IMR-90 (cell line): ENCODE data around the gene ACOT7. TPM values are rescaled to one million over a fixed set of nuclear protein-coding genes. Genes with fewer than 3 reads are reported as not detected.

Experiments
- ATAC-seq: fragments of 200-7000 bp; cut with Tn5 transposase; 2 replicates; pipeline ENCODE4 v1.9.1; 2020; ENCODE audit warnings: low read depth, mild to moderate bottlenecking, moderate library complexity
- BruUV-seq: library from RNA; stranded (reverse); fragments of 400-500 nt; replicated peaks from 2 replicates; lab custom pipeline; 2021; lab: Mats Ljungman, UMichigan
- CTCF ChIA-PET: fragments of 300-600 bp; formaldehyde crosslinking; extraction: SDS; loops from one replicate; lab custom pipeline; 2021; ENCODE audit warnings: antibody characterized with exemption; lab: Yijun Ruan, JAX
- POLR2A ChIA-PET: fragments of 300-600 bp; sonication (Branson Sonifier 250); formaldehyde crosslinking; loops from one replicate; lab custom pipeline; 2022; ENCODE audit warnings: antibody characterized with exemption; ENCODE audit not compliant: unreplicated experiment; lab: Charles Lee
- DNase-seq: peaks from one replicate; pipeline ENCODE4 v3.0.0; 2013
- H2AFZ ChIP-seq: replicated peaks from 2 replicates; pipeline ENCODE3; 2013; ENCODE audit warnings: low read length, mild to moderate bottlenecking; ENCODE audit not compliant: poor library complexity
- H2AK5ac ChIP-seq: 2 replicates; pipeline ENCODE4 v1.6.1; 2013; ENCODE audit warnings: low read depth, low read length, inconsistent platforms
- H2AK9ac ChIP-seq: replicated peaks from 2 replicates; pipeline ENCODE3; 2013; ENCODE audit warnings: mild to moderate bottlenecking, low read depth, low read length, moderate library complexity; ENCODE audit not compliant: poor library complexity
- H2BK120ac ChIP-seq: 2 replicates; pipeline ENCODE4 v1.6.1; 2013; ENCODE audit warnings: low read depth, low read length, inconsistent platforms
- H2BK15ac ChIP-seq: 3 replicates; pipeline ENCODE4 v1.6.1; 2013; ENCODE audit warnings: low read depth, low read length, inconsistent platforms
- H2BK20ac ChIP-seq: 2 replicates; pipeline ENCODE4 v1.6.1; 2013; ENCODE audit warnings: low read depth, mild to moderate bottlenecking, inconsistent platforms, low read length, moderate library complexity
- H2BK5ac ChIP-seq: 2 replicates; pipeline ENCODE4 v1.6.1; 2013; ENCODE audit warnings: mild to moderate bottlenecking, low read depth, low read length, inconsistent platforms; ENCODE audit not compliant: poor library complexity, severe bottlenecking
- H3K14ac ChIP-seq: replicated peaks from 2 replicates; pipeline ENCODE4 v1.6.1; 2013; ENCODE audit warnings: low read depth, low read length, inconsistent platforms
- H3K18ac ChIP-seq: 2 replicates; pipeline ENCODE4 v1.6.1; 2013; ENCODE audit warnings: low read depth, low read length, control low read depth
- H3K23ac ChIP-seq: 2 replicates; pipeline ENCODE4 v1.6.1; 2013; ENCODE audit warnings: low read depth, low read length, inconsistent platforms
- H3K27ac ChIP-seq: 2 replicates; pipeline ENCODE4 v1.5.1; 2013; ENCODE audit warnings: mild to moderate bottlenecking, control low read depth, low read length; ENCODE audit not compliant: insufficient read depth
- H3K27me3 ChIP-seq: 2 replicates; pipeline ENCODE4 v1.6.1; 2013; ENCODE audit warnings: low read length; ENCODE audit not compliant: control insufficient read depth, insufficient read depth
- H3K36me3 ChIP-seq: 2 replicates; pipeline ENCODE4 v1.6.1; 2013; ENCODE audit warnings: low read length, mixed read lengths; ENCODE audit not compliant: control insufficient read depth, insufficient read depth
- H3K4ac ChIP-seq: 2 replicates; pipeline ENCODE4 v1.6.1; 2013; ENCODE audit warnings: low read depth, low read length, inconsistent platforms
- H3K4me1 ChIP-seq: 2 replicates; pipeline ENCODE4 v1.6.1; 2013; ENCODE audit warnings: low read length, mixed read lengths; ENCODE audit not compliant: control insufficient read depth, insufficient read depth
- H3K4me2 ChIP-seq: 2 replicates; pipeline ENCODE4 v1.6.1; 2013; ENCODE audit warnings: low read depth, mild to moderate bottlenecking, control low read depth, low read length, moderate library complexity
- H3K4me3 ChIP-seq: 2 replicates; pipeline ENCODE4 v1.5.1; 2013; ENCODE audit warnings: low read depth, mild to moderate bottlenecking, control low read depth, low read length, moderate library complexity; ENCODE audit not compliant: insufficient read depth
- H3K56ac ChIP-seq: 2 replicates; pipeline ENCODE4 v1.6.1; 2013; ENCODE audit warnings: low read length, inconsistent platforms; ENCODE audit not compliant: insufficient read depth; ENCODE audit errors: extremely low read depth
- H3K79me1 ChIP-seq, 2 experiments: 2 replicates each; pipeline ENCODE4 v1.6.1; 2013; ENCODE audit warnings: low read length in 2 of 2, inconsistent platforms in 1 of 2, low read depth in 1 of 2
- H3K9ac ChIP-seq: 2 replicates; pipeline ENCODE4 v1.6.1; 2013; ENCODE audit warnings: low read depth, low read length, control low read depth
- H3K9me1 ChIP-seq: 2 replicates; pipeline ENCODE4 v1.6.1; 2013; ENCODE audit warnings: low read length, inconsistent platforms; ENCODE audit not compliant: insufficient read depth
- H3K9me3 ChIP-seq: 2 replicates; pipeline ENCODE4 v1.6.1; 2013; ENCODE audit warnings: low read length; ENCODE audit not compliant: control insufficient read depth, insufficient read depth
- H4K20me1 ChIP-seq: 2 replicates; pipeline ENCODE4 v1.6.1; 2013; ENCODE audit warnings: low read length, inconsistent platforms; ENCODE audit not compliant: insufficient read depth
- H4K5ac ChIP-seq: 2 replicates; pipeline ENCODE4 v1.6.1; 2013; ENCODE audit warnings: mild to moderate bottlenecking, low read depth, low read length, control low read depth
- H4K8ac ChIP-seq, 2 experiments: 2 replicates each; pipeline ENCODE4 v1.6.1; 2013; ENCODE audit warnings: low read depth in 2 of 2, low read length in 2 of 2, control low read depth in 1 of 2, inconsistent platforms in 1 of 2
- H4K91ac ChIP-seq: 2 replicates; pipeline ENCODE4 v1.6.1; 2013; ENCODE audit warnings: low read depth, low read length, inconsistent platforms; ENCODE audit not compliant: insufficient read depth
- CEBPB ChIP-seq: IDR thresholded peaks from 2 replicates; pipeline ENCODE4 v1.6.1; 2012; ENCODE audit warnings: low read depth, low read length, improper control_type of control experiment
- CHD1 ChIP-seq: IDR thresholded peaks from 2 replicates; pipeline ENCODE4 v1.6.1; 2012; ENCODE audit warnings: low read depth, low read length, improper control_type of control experiment
- ELK1 ChIP-seq: fragments of 150-350 bp; IDR thresholded peaks from 2 replicates; pipeline ENCODE4 v1.6.1; 2016; ENCODE audit warnings: low read depth, mild to moderate bottlenecking, low read length, moderate library complexity, borderline replicate concordance
- MAFK ChIP-seq: IDR thresholded peaks from 2 replicates; pipeline ENCODE4 v1.6.1; 2012; ENCODE audit warnings: low read depth, low read length, improper control_type of control experiment
- MAZ ChIP-seq: IDR thresholded peaks from 2 replicates; pipeline ENCODE4 v1.6.1; 2012; ENCODE audit warnings: low read depth, mild to moderate bottlenecking, low read length, improper control_type of control experiment, moderate library complexity, borderline replicate concordance
- MXI1 ChIP-seq: IDR thresholded peaks from 2 replicates; pipeline ENCODE4 v1.6.1; 2012; ENCODE audit warnings: low read depth, mild to moderate bottlenecking, low read length, moderate library complexity, borderline replicate concordance
- POLR2A ChIP-seq: IDR thresholded peaks from 2 replicates; pipeline ENCODE4 v1.6.1; 2012; ENCODE audit warnings: mild to moderate bottlenecking, low read depth, low read length
- RAD21 ChIP-seq: IDR thresholded peaks from 2 replicates; pipeline ENCODE4 v1.6.1; 2012; ENCODE audit warnings: low read length, improper control_type of control experiment
- SMC3 ChIP-seq: fragments of 150-350 bp; IDR thresholded peaks from 2 replicates; pipeline ENCODE4 v1.6.1; 2016; ENCODE audit warnings: low read depth, mild to moderate bottlenecking, antibody characterized with exemption, low read length, moderate library complexity
- USF2 ChIP-seq: fragments of 150-350 bp; IDR thresholded peaks from 2 replicates; pipeline ENCODE4 v1.6.1; 2017; ENCODE audit warnings: mild to moderate bottlenecking, antibody characterized with exemption, low read length, low read depth
- WGBS, 2 experiments: methylation state at CpG; one replicate each; pipeline versions ENCODE4 v1.1.5 to v1.1.7; 2013; ENCODE audit warnings: missing lambda C conversion rate in 2 of 2; ENCODE audit not compliant: insufficient read length in 1 of 2; ENCODE audit errors: extremely low coverage in 2 of 2; 5-methylcytosine and 5-hydroxymethylcytosine counted together
- dilution Hi-C: fragments of 300-500 bp; cut with HindIII; formaldehyde crosslinking; loops from one replicate; pipeline ENCODE4 v1.14.3; 2018; ENCODE audit warnings: low sequenced_read_pairs; ENCODE audit not compliant: unreplicated experiment
- in situ Hi-C: fragments of 300-500 bp; cut with MboI; formaldehyde crosslinking; loops from 3 replicates; pipeline ENCODE4 v1.14.3; 2019; ENCODE audit warnings: low sequenced_read_pairs, inconsistent platforms, mixed read lengths
- intact Hi-C: fragments of 100-400 bp; cut with micrococcal nuclease; formaldehyde crosslinking; loops from 2 replicates; pipeline ENCODE4 v1.10.0; 2022
- polyA plus RNA-seq, 3 experiments: library from polyadenylated mRNA; depleted of rRNA; stranded (reverse); fragments of >200 nt; gene quantifications; 2 replicates each; pipeline ENCODE4 v1.2.3, GENCODE V29; 2012; ENCODE audit warnings: low replicate concordance in 1 of 3
- total RNA-seq: library from RNA; depleted of rRNA; stranded (reverse); fragments of >200 nt; gene quantifications from 2 replicates; pipeline ENCODE4 v1.2.3, GENCODE V29; 2012

The ACOT7 gene
- total and polyA plus RNA-seq, 2 of the 4 experiments (the other 2 are of a cell fraction) = 51.6 to 242 TPM

- H3K18ac ChIP-seq = no peak overlapping the region
- no peak overlapping the region for H4K8ac ChIP-seq
- POLR2A ChIA-PET = no interaction called here
- CTCF ChIA-PET = no interaction called here
- in situ Hi-C loops (no loop called here), dilution Hi-C loops (no loop called here), intact Hi-C loops (no loop called here)
- H3K14ac ChIP-seq = no peak overlapping the region
- H2BK20ac ChIP-seq = no peak overlapping the region
- H2BK120ac ChIP-seq = no peak overlapping the region
- H3K27ac ChIP-seq = no peak overlapping the region
- ATAC-seq = peak; percentile 6
- no peak overlapping the region for H3K9ac ChIP-seq
- no peak for DNase-seq
- no peak overlapping the region for H2BK5ac ChIP-seq
- no TSS peak for BruUV-seq
- no peak overlapping the region for H3K23ac ChIP-seq
- no CpG with 5 or more reads among the region's 99 CpGs for WGBS, 2 experiments
- H3K4me1 ChIP-seq = no peaks in the 10 kb centered on the region
- peaks cover 10% of the 10 kb centered on the region; the same call in 1 of the 2 replicates for H4K20me1 ChIP-seq
- no peak overlapping the region; the same call in 1 of the 2 replicates for H3K4me2 ChIP-seq
- TF ChIP-seq CEBPB (no peak), RAD21 (no peak), MXI1 (no peak), CHD1 (no peak), MAFK (no peak), SMC3 (no peak), POLR2A (no peak), ELK1 (no peak), MAZ (no peak), USF2 (no peak)
- H3K56ac ChIP-seq = no peak overlapping the region
- no peaks in the 10 kb centered on the region for H3K9me3 ChIP-seq
- H3K79me1 ChIP-seq = no peaks in the 10 kb centered on the region
- no peaks in the 10 kb centered on the region for H3K9me1 ChIP-seq
- H3K4ac ChIP-seq = no peak overlapping the region
- no peak overlapping the region for H2BK15ac ChIP-seq
- H3K27me3 ChIP-seq = peaks cover 59% of the 10 kb centered on the region
- no peak overlapping the region for H4K5ac ChIP-seq
- no peak overlapping the region for H2AK9ac ChIP-seq
- no peak overlapping the region for H2AK5ac ChIP-seq
- no peak overlapping the region; the same call in 1 of the 2 replicates for H3K4me3 ChIP-seq
- H2AFZ ChIP-seq = peak overlapping the region; percentile 33
- H3K36me3 ChIP-seq = no peaks in the 10 kb centered on the region
- no peak overlapping the region for H4K91ac ChIP-seq
Measured at GRCh38 chr1:6241887-6242740, 151.5 kb downstream of the ACOT7 start.
